HepG2 (cell line): ENCODE measurements around the gene GAL3ST2. TPM values are rescaled to one million over a fixed set of nuclear protein-coding genes. Genes with fewer than 3 reads are reported as not detected.

Experiments used
- AKAP8 ChIP-seq: sonication (generic); formaldehyde crosslinking; IDR thresholded peaks from 2 replicates; pipeline ENCODE4 v1.5.1; 2020; ENCODE audit warnings: mild to moderate bottlenecking, missing genetic modification reagents
- BRD4 ChIP-seq: sonication (generic); formaldehyde crosslinking; IDR thresholded peaks from 2 replicates; pipeline ENCODE4 v1.4.0; 2020; ENCODE audit warnings: missing genetic modification reagents
- CENPX ChIP-seq: sonication (generic); formaldehyde crosslinking; IDR thresholded peaks from 2 replicates; pipeline ENCODE4 v1.9.0; 2021; ENCODE audit warnings: mild to moderate bottlenecking, missing genetic modification reagents, moderate library complexity
- HDAC1 ChIP-seq: sonication (generic); formaldehyde crosslinking; IDR thresholded peaks from 2 replicates; pipeline ENCODE4 v1.5.1; 2020; ENCODE audit warnings: mild to moderate bottlenecking, missing genetic modification reagents
- HNRNPH1 ChIP-seq: fragments of 200-400 bp; formaldehyde crosslinking; optimal IDR thresholded peaks from 2 replicates; pipeline ENCODE3; 2017; ENCODE audit warnings: mild to moderate bottlenecking, low read depth, low read length
- KDM3A ChIP-seq: IDR thresholded peaks from 2 replicates; pipeline ENCODE4 v1.6.1; 2018; ENCODE audit warnings: low read depth, missing compliant biosample characterization
- MAFK ChIP-seq, 2 experiments: IDR thresholded peaks in 1 of 2; conservative IDR thresholded peaks in 1 of 2; 2 replicates each; pipeline ENCODE4 v1.6.1; 2011; ENCODE audit warnings: improper control_type of control experiment in 2 of 2, low read length in 2 of 2
- MED8 ChIP-seq: sonication (generic); formaldehyde crosslinking; IDR thresholded peaks from 2 replicates; pipeline ENCODE4 v1.8.1; 2023; ENCODE audit warnings: mild to moderate bottlenecking, missing genetic modification reagents; ENCODE audit not compliant: insufficient replicate concordance
- NCOA1 ChIP-seq: sonication (generic); formaldehyde crosslinking; IDR thresholded peaks from 2 replicates; pipeline ENCODE4 v1.9.0; 2021; ENCODE audit warnings: missing genetic modification reagents
- NR2F1 ChIP-seq, 2 experiments: fragments of 450-650 bp in 1 of 2; formaldehyde crosslinking in 1 of 2; IDR thresholded peaks; 2 replicates each; pipeline versions ENCODE4 v1.5.0 to v1.6.1; 2016 to 2020; ENCODE audit warnings: mild to moderate bottlenecking in 1 of 2, missing compliant biosample characterization in 1 of 2, missing genetic modification reagents in 1 of 2, moderate library complexity in 1 of 2
- POGZ ChIP-seq: sonication (generic); formaldehyde crosslinking; IDR thresholded peaks from 2 replicates; pipeline ENCODE4 v1.4.0; 2020; ENCODE audit warnings: mild to moderate bottlenecking, missing genetic modification reagents
- RFX1 ChIP-seq: fragments of 450-650 bp; IDR thresholded peaks from 2 replicates; pipeline ENCODE4 v1.6.1; 2017
- SNAPC2 ChIP-seq: sonication (generic); formaldehyde crosslinking; IDR thresholded peaks from 2 replicates; pipeline ENCODE4 v1.8.1; 2022; ENCODE audit warnings: mild to moderate bottlenecking, missing genetic modification reagents
- SP5 ChIP-seq: IDR thresholded peaks from 2 replicates; pipeline ENCODE4 v1.6.1; 2016; ENCODE audit warnings: low read depth, borderline replicate concordance
- TBL1XR1 ChIP-seq: fragments of 150-350 bp; IDR thresholded peaks from 2 replicates; pipeline ENCODE4 v1.6.1; 2014; ENCODE audit warnings: borderline replicate concordance, low read length; ENCODE audit not compliant: partially characterized antibody
- TBX2 ChIP-seq: sonication (generic); formaldehyde crosslinking; IDR thresholded peaks from 2 replicates; pipeline ENCODE4 v1.5.0; 2020; ENCODE audit warnings: missing genetic modification reagents, mild to moderate bottlenecking, borderline replicate concordance
- TCF7 ChIP-seq: sonication (generic); IDR thresholded peaks from 2 replicates; pipeline ENCODE4 v1.6.1; 2016; ENCODE audit warnings: antibody characterized with exemption, low read depth
- TEAD3 ChIP-seq: optimal IDR thresholded peaks from 2 replicates; pipeline ENCODE3; 2016; ENCODE audit warnings: borderline replicate concordance
- U2AF1 ChIP-seq: fragments of 200-400 bp; formaldehyde crosslinking; optimal IDR thresholded peaks from 2 replicates; pipeline ENCODE3; 2017; ENCODE audit warnings: mild to moderate bottlenecking, low read depth, low read length
- ZBTB14 ChIP-seq: sonication (generic); formaldehyde crosslinking; IDR thresholded peaks from 2 replicates; pipeline ENCODE4 v1.4.0; 2020; ENCODE audit warnings: missing genetic modification reagents
- ZNF136 ChIP-seq: sonication (generic); formaldehyde crosslinking; IDR thresholded peaks from 2 replicates; pipeline ENCODE4 v1.8.1; 2022; ENCODE audit warnings: low read depth, mild to moderate bottlenecking, moderate library complexity, missing genetic modification reagents
- ZNF34 ChIP-seq: sonication (generic); formaldehyde crosslinking; IDR thresholded peaks from 2 replicates; pipeline ENCODE4 v1.4.0; 2020; ENCODE audit warnings: mild to moderate bottlenecking, missing genetic modification reagents, borderline replicate concordance
- ZNF558 ChIP-seq: sonication (generic); formaldehyde crosslinking; IDR thresholded peaks from 2 replicates; pipeline ENCODE4 v1.9.0; 2022; ENCODE audit warnings: mild to moderate bottlenecking, missing genetic modification reagents, borderline replicate concordance
- ZNF747 ChIP-seq: sonication (generic); formaldehyde crosslinking; IDR thresholded peaks from 2 replicates; pipeline ENCODE4 v1.8.1; 2023; ENCODE audit warnings: missing genetic modification reagents, mild to moderate bottlenecking, borderline replicate concordance
- polyA plus RNA-seq, 8 experiments: library from polyadenylated mRNA; depleted of rRNA in 3 of 8; stranded (reverse) in 7 of 8; unstranded in 1 of 8; fragments of >200 nt; fragmentation: Illumina TruSeq in 4 of 8; extraction: Trizol in 4 of 8; gene quantifications; 2 replicates each; pipeline versions ENCODE4 v1.2.1 to v1.2.3, GENCODE V29; 2011 to 2016; ENCODE audit warnings: low read depth in 4 of 8, missing spikeins in 1 of 8, mixed read lengths in 1 of 8; ENCODE audit not compliant: insufficient read depth in 1 of 8
- total RNA-seq, 5 experiments: library from RNA; depleted of rRNA; stranded (reverse); fragments of >200 nt; fragmentation: Illumina TruSeq; extraction: Trizol; gene quantifications; 2 replicates each; pipeline ENCODE4 v1.2.3, GENCODE V29; 2016; ENCODE audit warnings: low read depth in 1 of 5
- TF ChIP-seq, protein P1 (sequence below): sonication (generic); formaldehyde crosslinking; IDR thresholded peaks from 2 replicates; pipeline ENCODE4 v1.9.0; 2022; ENCODE audit warnings: low read depth, missing genetic modification reagents
- TF ChIP-seq, protein P2 (sequence below): IDR thresholded peaks from 2 replicates; pipeline ENCODE4 v1.6.1; 2016; ENCODE audit warnings: mild to moderate bottlenecking

GAL3ST2 gene
- total and polyA plus RNA-seq, 2 of the 13 experiments (the other 11 are each of a cell fraction or from before 2014, with no cell fraction given), result 0.17 to 0.20 TPM

DNA sequence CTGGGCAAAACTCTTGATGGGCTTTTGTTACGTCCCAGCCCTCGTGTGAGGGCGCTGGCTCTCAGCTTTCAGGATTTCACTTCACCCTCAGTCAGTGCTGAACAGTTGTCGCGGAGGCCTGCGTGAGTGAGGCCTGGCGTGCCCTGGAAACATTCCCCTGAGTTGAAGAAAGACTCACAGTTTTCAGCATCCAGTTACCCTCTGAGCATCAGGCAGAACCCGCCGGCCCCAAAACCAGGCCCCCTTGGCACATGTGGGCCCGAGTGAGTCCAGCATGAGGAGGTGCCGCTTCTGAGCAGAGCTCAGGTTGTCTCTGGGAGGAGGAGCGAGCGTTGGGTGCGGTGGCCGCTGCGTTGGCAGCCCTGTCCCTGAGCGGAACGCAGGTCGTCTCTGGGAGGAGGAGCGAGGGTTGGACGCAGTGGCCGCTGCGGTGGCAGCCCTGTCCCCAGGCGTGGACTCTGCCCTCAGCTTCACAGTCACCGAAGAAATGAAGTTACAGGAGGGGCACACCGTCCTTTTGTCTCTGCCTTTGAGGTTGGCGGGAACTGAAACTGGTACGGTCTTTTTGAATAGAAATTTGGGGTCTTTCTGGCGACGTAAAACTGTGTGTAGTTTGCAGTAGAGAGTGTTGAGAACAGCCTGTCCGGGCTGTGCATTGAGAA is 32.2 kb downstream of the GAL3ST2 start, which contains the start of gene NEU4 (continued):
- peak; percentile 37; the same call in 1 of the 2 replicates for TF ChIP-seq ZNF558 (CRISPR knock-in tag)
- TF ChIP-seq CENPX (CRISPR knock-in tag), result no peak
- TF ChIP-seq SP5 (CRISPR knock-in tag), result peak; percentile 93
- TF ChIP-seq SNAPC2 (CRISPR knock-in tag), result peak; percentile 93
- TF ChIP-seq U2AF1, result no peak
- TF ChIP-seq NR2F1 (CRISPR knock-in tag; IDR thresholded peaks at IDR 0.05), result no peak
- no peak for TF ChIP-seq TCF7
- peak; percentile 93 for TF ChIP-seq AKAP8 (CRISPR knock-in tag)
- 0 out of 2 replicates have a peak, but pooled peaks have one; percentile 83 for TF ChIP-seq ZNF136 (CRISPR knock-in tag)
- peak; percentile 96 for TF ChIP-seq TBX2 (CRISPR knock-in tag)
- no peak for TF ChIP-seq ZNF34
- TF ChIP-seq ZNF747 (CRISPR knock-in tag), result peak; percentile 91; the same call in 1 of the 2 replicates
- TF ChIP-seq, protein P1, sequence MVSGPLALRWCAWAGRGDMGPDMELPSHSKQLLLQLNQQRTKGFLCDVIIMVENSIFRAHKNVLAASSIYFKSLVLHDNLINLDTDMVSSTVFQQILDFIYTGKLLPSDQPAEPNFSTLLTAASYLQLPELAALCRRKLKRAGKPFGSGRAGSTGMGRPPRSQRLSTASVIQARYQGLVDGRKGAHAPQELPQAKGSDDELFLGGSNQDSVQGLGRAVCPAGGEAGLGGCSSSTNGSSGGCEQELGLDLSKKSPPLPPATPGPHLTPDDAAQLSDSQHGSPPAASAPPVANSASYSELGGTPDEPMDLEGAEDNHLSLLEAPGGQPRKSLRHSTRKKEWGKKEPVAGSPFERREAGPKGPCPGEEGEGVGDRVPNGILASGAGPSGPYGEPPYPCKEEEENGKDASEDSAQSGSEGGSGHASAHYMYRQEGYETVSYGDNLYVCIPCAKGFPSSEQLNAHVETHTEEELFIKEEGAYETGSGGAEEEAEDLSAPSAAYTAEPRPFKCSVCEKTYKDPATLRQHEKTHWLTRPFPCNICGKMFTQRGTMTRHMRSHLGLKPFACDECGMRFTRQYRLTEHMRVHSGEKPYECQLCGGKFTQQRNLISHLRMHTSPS (CRISPR knock-in tag), result peak; percentile 96
- TF ChIP-seq HNRNPH1, result peak; percentile 59
- TF ChIP-seq TBL1XR1, result no peak
- TF ChIP-seq KDM3A (CRISPR knock-in tag), result peak; percentile 86; the same call in 1 of the 2 replicates
- peak; percentile 96 for TF ChIP-seq BRD4 (CRISPR knock-in tag)
- peak; percentile 44; the same call in 1 of the 2 replicates for TF ChIP-seq POGZ
- peak; percentile 94 for TF ChIP-seq HDAC1 (CRISPR knock-in tag)
- TF ChIP-seq MED8, result peak; percentile 89
- no peak for TF ChIP-seq RFX1
- no peak for TF ChIP-seq MAFK (conservative IDR thresholded peaks at IDR 0.05 in 1 of 2, IDR thresholded peaks at IDR 0.05 in 1 of 2; ENCODE audit: low read length in 2 of 2)
- peak; percentile 87 for TF ChIP-seq TEAD3 (CRISPR knock-in tag)
- TF ChIP-seq, protein P2, sequence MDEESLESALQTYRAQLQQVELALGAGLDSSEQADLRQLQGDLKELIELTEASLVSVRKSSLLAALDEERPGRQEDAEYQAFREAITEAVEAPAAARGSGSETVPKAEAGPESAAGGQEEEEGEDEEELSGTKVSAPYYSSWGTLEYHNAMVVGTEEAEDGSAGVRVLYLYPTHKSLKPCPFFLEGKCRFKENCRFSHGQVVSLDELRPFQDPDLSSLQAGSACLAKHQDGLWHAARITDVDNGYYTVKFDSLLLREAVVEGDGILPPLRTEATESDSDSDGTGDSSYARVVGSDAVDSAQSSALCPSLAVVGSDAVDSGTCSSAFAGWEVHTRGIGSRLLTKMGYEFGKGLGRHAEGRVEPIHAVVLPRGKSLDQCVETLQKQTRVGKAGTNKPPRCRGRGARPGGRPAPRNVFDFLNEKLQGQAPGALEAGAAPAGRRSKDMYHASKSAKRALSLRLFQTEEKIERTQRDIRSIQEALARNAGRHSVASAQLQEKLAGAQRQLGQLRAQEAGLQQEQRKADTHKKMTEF (CRISPR knock-in tag), result peak; percentile 92
- peak; percentile 93 for TF ChIP-seq NCOA1
- TF ChIP-seq ZBTB14 (CRISPR knock-in tag), result no peak; the same call in none of the 2 replicates
